ENCODE data around the gene PNMA6E. TPM values are rescaled to one million over a fixed set of nuclear protein-coding genes. Genes with fewer than 3 reads are reported as not detected.

Gene PNMA6E
- total and polyA plus RNA-seq, 9 of the 15 experiments (the other 6 are each of a cell fraction or from before 2014, with no cell fraction given), result 0.03 TPM; not detected in 8

DNA sequence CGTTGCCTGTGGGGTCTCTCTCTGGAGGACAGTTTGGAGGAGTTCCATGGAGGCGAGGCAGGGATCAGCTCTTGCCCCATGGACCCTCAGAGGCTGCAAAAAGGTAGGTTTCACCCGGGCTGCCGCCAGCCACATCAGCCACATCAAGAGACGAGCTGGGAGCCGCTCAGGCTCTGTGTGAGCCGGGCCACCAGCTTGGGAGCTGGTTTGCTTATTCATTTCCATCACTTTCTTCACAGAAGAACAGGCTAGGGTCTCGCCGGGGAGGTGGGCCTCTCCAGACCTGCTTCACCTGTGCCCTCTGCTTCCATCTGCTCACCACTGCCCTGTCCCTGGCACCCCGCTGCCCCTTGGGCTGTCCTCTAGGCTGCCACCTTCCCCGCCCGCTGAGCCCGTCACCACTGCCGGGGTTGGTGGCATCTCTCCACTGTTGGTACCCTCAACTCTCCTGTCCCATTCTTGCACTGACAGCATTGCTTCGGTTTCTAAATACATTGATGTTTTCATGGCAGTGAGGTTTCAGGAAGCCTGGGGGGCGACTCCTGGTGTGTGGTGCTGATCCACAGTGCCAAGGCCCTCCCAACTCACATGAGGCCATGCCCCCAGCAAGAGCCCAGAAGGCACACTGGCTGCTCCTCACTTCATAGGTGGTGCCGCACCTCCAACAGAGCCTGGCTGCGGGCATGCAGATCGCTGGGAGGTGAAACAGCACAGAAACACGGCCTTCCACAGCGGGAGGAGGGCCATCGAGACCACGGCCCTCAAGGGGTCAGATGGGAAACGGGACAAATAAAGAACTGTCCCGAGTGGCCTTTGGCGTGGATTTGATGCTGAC is 49.2 kb upstream of the PNMA6E start:
- FAIRE-seq, result no peak

More for the DNA sequence above, 49.2 kb upstream of the PNMA6E start:
- peaks cover 0 to 27% of the 10 kb centered on the region in 2 experiments; a peak in 2 of 5 replicates for H3K4me1 ChIP-seq (replicated peaks in 1 of 2; ENCODE audit: control insufficient read depth in 2 of 2, insufficient read depth in 2 of 2, low read length in 2 of 2)
- H3K9me3 ChIP-seq (replicated peaks; ENCODE audit: control insufficient read depth, insufficient read depth, low read depth, low read length), result no peaks in the 10 kb centered on the region
- H3K27ac ChIP-seq (ENCODE audit: extremely low read depth, low read depth, low read length), result no peak overlapping the region
- H4K20me1 ChIP-seq (replicated peaks; ENCODE audit: control insufficient read depth, insufficient read depth, low read length), result no peaks in the 10 kb centered on the region
- DNase-seq (ENCODE audit: extremely low read depth in 1 of 4, low spot score in 3 of 4) (no peak), ATAC-seq (no peak)
- WGBS (ENCODE audit: insufficient coverage, low coverage, missing lambda C conversion rate), result 92% methylated on average over 22 of the region's 26 CpGs
- no peak overlapping the region for H3K9ac ChIP-seq (ENCODE audit: insufficient read depth in 1 of 2, low read depth in 2 of 2, low read length in 2 of 2)
- no peaks in the 10 kb centered on the region for H3K27me3 ChIP-seq (ENCODE audit: control insufficient read depth in 2 of 2, insufficient read depth in 2 of 2, low read length in 2 of 2)
- no peak overlapping the region for H3K4me2 ChIP-seq (ENCODE audit: insufficient read depth, low read length)
- intact Hi-C loops (cut with micrococcal nuclease), result no loop called here
- in situ Hi-C loops (cut with MboI), result no loop called here
- no peak overlapping the region for H3K4me3 ChIP-seq
- ChIA-PET POLR2A (no interaction called here), CTCF (ENCODE audit: low intra/inter-chr PET ratio) (no interaction called here)
- H3K79me2 ChIP-seq (ENCODE audit: control insufficient read depth, insufficient read depth, low read length), result no peaks in the 10 kb centered on the region
- TF ChIP-seq ASH1L (IDR thresholded peaks at IDR 0.05; ENCODE audit: borderline replicate concordance, low read depth, partially characterized antibody) (no peak), ZNF143 (CRISPR knock-in tag; IDR thresholded peaks at IDR 0.05) (no peak), CCAR2 (IDR thresholded peaks at IDR 0.05; ENCODE audit: low read depth, low read length) (no peak), MEIS2 (IDR thresholded peaks at IDR 0.05; ENCODE audit: partially characterized antibody) (no peak), AFF1 (IDR thresholded peaks at IDR 0.05; ENCODE audit: low read depth in 1 of 2, partially characterized antibody in 2 of 2) (no peak)
- TF ChIP-seq, protein P1, sequence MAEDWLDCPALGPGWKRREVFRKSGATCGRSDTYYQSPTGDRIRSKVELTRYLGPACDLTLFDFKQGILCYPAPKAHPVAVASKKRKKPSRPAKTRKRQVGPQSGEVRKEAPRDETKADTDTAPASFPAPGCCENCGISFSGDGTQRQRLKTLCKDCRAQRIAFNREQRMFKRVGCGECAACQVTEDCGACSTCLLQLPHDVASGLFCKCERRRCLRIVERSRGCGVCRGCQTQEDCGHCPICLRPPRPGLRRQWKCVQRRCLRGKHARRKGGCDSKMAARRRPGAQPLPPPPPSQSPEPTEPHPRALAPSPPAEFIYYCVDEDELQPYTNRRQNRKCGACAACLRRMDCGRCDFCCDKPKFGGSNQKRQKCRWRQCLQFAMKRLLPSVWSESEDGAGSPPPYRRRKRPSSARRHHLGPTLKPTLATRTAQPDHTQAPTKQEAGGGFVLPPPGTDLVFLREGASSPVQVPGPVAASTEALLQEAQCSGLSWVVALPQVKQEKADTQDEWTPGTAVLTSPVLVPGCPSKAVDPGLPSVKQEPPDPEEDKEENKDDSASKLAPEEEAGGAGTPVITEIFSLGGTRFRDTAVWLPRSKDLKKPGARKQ (CRISPR knock-in tag; IDR thresholded peaks at IDR 0.05), result no peak
- BruUV-seq (replicated peaks), result no TSS peak
- no peaks in the 10 kb centered on the region for H3K9me1 ChIP-seq (ENCODE audit: control insufficient read depth, insufficient read depth, low read length)
- no peak overlapping the region for H2AFZ ChIP-seq (ENCODE audit: low read depth, low read length)
- peaks cover 40% of the 10 kb centered on the region; the same call in 2 of the 3 replicates for H3K36me3 ChIP-seq (ENCODE audit: control insufficient read depth, insufficient read depth, low read length)

Measured in K562 (cell line).